Stomach (tissue), 9 donors: Measurements from ENCODE around the gene TRIO. TPM values are rescaled to one million over a fixed set of nuclear protein-coding genes. Genes with fewer than 3 reads are reported as not detected.
A peak's percentile ranks its signal among the peaks of the same experiment; 100 is the strongest.

Experiments used
- DNase-seq, 2 donors: peaks; one replicate each; pipeline versions ENCODE4 v3.0.0 to v3.0.0-alpha.2; 2013 to 2019
- H3K27ac ChIP-seq, 5 donors: fragments of 200-600 bp in 4 of 5; sonication (generic) in 4 of 5; one replicate each; pipeline ENCODE4 v1.5.1; 2013 to 2019; ENCODE audit warnings: mild to moderate bottlenecking in 1 of 5, moderate library complexity in 1 of 5
- H3K27me3 ChIP-seq, 3 donors: fragments of 200-600 bp; sonication (generic); one replicate each; pipeline ENCODE4 v1.5.1; 2017 to 2019; ENCODE audit warnings: mixed run types in 1 of 3
- H3K36me3 ChIP-seq, 4 donors: fragments of 200-600 bp; sonication (generic); 1 replicate in 3 of 4; 2 replicates in 1 of 4; pipeline ENCODE4 v1.5.1; 2016 to 2019
- H3K4me1 ChIP-seq, 4 donors: fragments of 200-600 bp; sonication (generic); one replicate each; pipeline ENCODE4 v1.5.1; 2016 to 2019
- H3K4me3 ChIP-seq, 4 donors: fragments of 200-600 bp; sonication (generic) in 3 of 4; one replicate each; pipeline ENCODE4 v1.5.1; 2016 to 2019; ENCODE audit warnings: mild to moderate bottlenecking in 1 of 4
- H3K9me3 ChIP-seq, 4 donors: fragments of 200-600 bp; sonication (generic); one replicate each; pipeline ENCODE4 v1.5.1; 2016 to 2019
- CTCF ChIP-seq, 7 experiments: fragments of 450-650 bp in 4 of 7; fragments of 200-600 bp in 3 of 7; sonication (generic) in 3 of 7; IDR thresholded peaks; one replicate each; pipeline ENCODE4 v1.5.1; 2016 to 2019; ENCODE audit warnings: antibody characterized with exemption in 7 of 7, control low read depth in 2 of 7, mild to moderate bottlenecking in 1 of 7
- EP300 ChIP-seq: sonication (generic); formaldehyde crosslinking; IDR thresholded peaks from one replicate; pipeline ENCODE4 v1.6.1; 2017; ENCODE audit warnings: antibody characterized with exemption
- POLR2A ChIP-seq, 4 donors: fragments of 450-650 bp; IDR thresholded peaks; one replicate each; pipeline ENCODE4 v1.6.1; 2016; ENCODE audit warnings: antibody characterized with exemption in 4 of 4, control low read depth in 2 of 4, mild to moderate bottlenecking in 1 of 4, moderate library complexity in 1 of 4
- POLR2AphosphoS5 ChIP-seq, 3 donors: sonication (generic); formaldehyde crosslinking; IDR thresholded peaks; one replicate each; pipeline ENCODE4 v1.6.1; 2016; ENCODE audit warnings: antibody characterized with exemption in 3 of 3
- WGBS, 5 donors: extraction: QIAGEN DNeasy Blood & Tissue Kit in 3 of 5; methylation state at CpG; one replicate each; pipeline versions ENCODE4 v1.1.5 to v1.1.7; 2013 to 2018; 5-methylcytosine and 5-hydroxymethylcytosine counted together
- intact Hi-C: fragments of 100-400 bp; cut with DNase I; formaldehyde crosslinking; loops from one replicate; pipeline ENCODE4 v1.15.1; 2023; ENCODE audit warnings: low total_unique reads
- polyA plus RNA-seq, 3 donors: library from polyadenylated mRNA; stranded (reverse); fragments of 200-250 nt; gene quantifications; one replicate each; pipeline ENCODE4 v1.2.3, GENCODE V29; 2013
- total RNA-seq, 5 donors: library from RNA; depleted of rRNA; stranded (reverse); fragments of >200 nt; gene quantifications; one replicate each; pipeline versions ENCODE4 v1.1.0 to v1.2.3, GENCODE V29; 2014 to 2016
- donor health status: healthy with polysubstance abuse.
- donor health status: Bipolar disorder and iron deficiency.
- donor health status: healthy.

Gene TRIO
- total and polyA plus RNA-seq, 8 donors, result 9.9 to 558 (median 127) TPM

DNA sequence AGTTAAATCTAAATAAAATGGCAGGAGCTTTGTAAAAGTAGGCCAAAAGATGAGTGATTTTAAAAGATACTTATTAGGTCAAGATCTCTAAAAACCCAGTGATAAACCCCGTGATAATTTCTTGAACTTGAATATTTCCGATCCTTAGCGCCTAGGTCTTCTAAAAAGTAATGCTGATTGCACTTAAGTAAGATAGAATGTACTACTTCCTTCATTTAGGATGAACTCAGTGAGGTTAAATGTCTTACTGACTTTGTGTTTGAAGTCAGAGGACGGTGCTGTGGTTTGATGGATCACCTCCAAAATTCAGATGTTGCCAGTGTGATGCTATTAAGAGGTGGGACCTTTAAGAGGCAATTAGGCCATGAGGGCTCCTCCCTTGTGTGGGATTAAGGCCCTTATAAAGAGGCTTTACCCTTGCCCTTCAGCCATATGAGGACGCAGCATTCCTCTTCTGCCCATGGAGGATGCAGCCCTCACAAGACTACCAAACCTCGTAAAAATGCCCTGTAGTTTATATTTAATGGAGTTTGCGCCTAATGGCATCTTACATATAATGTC lies 130.1 kb downstream of the TRIO start:
- peak overlapping the region in 1 of 5 donors; percentile 71 for H3K27ac ChIP-seq
- no peaks in the 10 kb centered on the region for H3K9me3 ChIP-seq
- peaks cover 19 to 56% (median 32%) of the 10 kb centered on the region in 4 donors for H3K4me1 ChIP-seq
- TF ChIP-seq EP300 (no peak), POLR2A (IDR thresholded peaks at IDR 0.05) (no peak), POLR2AphosphoS5 (IDR thresholded peaks at IDR 0.05) (no peak), CTCF (IDR thresholded peaks at IDR 0.05) (no peak)
- no peaks in the 10 kb centered on the region for H3K27me3 ChIP-seq
- H3K4me3 ChIP-seq, result no peak overlapping the region
- no peak for DNase-seq
- WGBS, 5 donors, result 85 to 90% (median 88%) methylated on average over 7 of the region's 7 CpGs
- peaks cover 0 to 8% (median 0%) of the 10 kb centered on the region in 4 donors for H3K36me3 ChIP-seq
- intact Hi-C loops, result loop anchor here (10.0 kb wide), 2 partner anchors 158 to 288 kb away; no protein-coding TSS in a partner anchor

- DNase-seq, result no peak
- Histone ChIP-seq H3K4me3 (no peak overlapping the region), H3K27me3 (no peaks in the 10 kb centered on the region), H3K4me1 (peaks cover 5 to 25% (median 7%) of the 10 kb centered on the region in 4 donors), H3K36me3 (peaks cover 0 to 13% (median 8%) of the 10 kb centered on the region in 4 donors), H3K27ac (no peak overlapping the region), H3K9me3 (no peaks in the 10 kb centered on the region)
- intact Hi-C loops, result loop anchor here (10.0 kb wide), 2 partner anchors 162 to 292 kb away; no protein-coding TSS in a partner anchor
- 88 to 96% (median 92%) methylated on average over 9 of the region's 9 CpGs for WGBS, 5 donors
- no peak for TF ChIP-seq POLR2A (IDR thresholded peaks at IDR 0.05)
- no peak for TF ChIP-seq EP300
- TF ChIP-seq CTCF (IDR thresholded peaks at IDR 0.05), result no peak
- no peak for TF ChIP-seq POLR2AphosphoS5 (IDR thresholded peaks at IDR 0.05)
Observed at GRCh38 chr5:14276380-14276779, 133.2 kb downstream of the TRIO start.

- H3K27me3 ChIP-seq, result no peaks in the 10 kb centered on the region
- peaks cover 0 to 13% (median 5%) of the 10 kb centered on the region in 4 donors for H3K4me1 ChIP-seq
- no peaks in the 10 kb centered on the region for H3K9me3 ChIP-seq
- no peak overlapping the region for H3K27ac ChIP-seq
- no peak for TF ChIP-seq EP300
- no peak for TF ChIP-seq POLR2A (IDR thresholded peaks at IDR 0.05)
- TF ChIP-seq POLR2AphosphoS5 (IDR thresholded peaks at IDR 0.05), result no peak
- no peak for TF ChIP-seq CTCF (IDR thresholded peaks at IDR 0.05)
- no peak for DNase-seq
- WGBS, 5 donors, result 87 to 90% (median 88%) methylated on average over 9 of the region's 9 CpGs
- peaks cover 0 to 18% (median 9%) of the 10 kb centered on the region in 4 donors for H3K36me3 ChIP-seq
- no peak overlapping the region for H3K4me3 ChIP-seq
- intact Hi-C loops, result loop anchor here (10.0 kb wide), 2 partner anchors 163 to 293 kb away; no protein-coding TSS in a partner anchor
Observed at GRCh38 chr5:14277385-14278320, 134.5 kb downstream of the TRIO start.

- intact Hi-C loops, result no loop called here
- Histone ChIP-seq H3K4me3 (no peak overlapping the region), H3K27ac (no peak overlapping the region), H3K9me3 (no peaks in the 10 kb centered on the region), H3K27me3 (no peaks in the 10 kb centered on the region), H3K36me3 (peaks cover 0 to 23% (median 9%) of the 10 kb centered on the region in 4 donors), H3K4me1 (peaks cover 0 to 38% (median 18%) of the 10 kb centered on the region in 4 donors)
- 74 to 80% (median 78%) methylated on average over 11 of the region's 11 CpGs for WGBS, 5 donors
- TF ChIP-seq POLR2AphosphoS5 (IDR thresholded peaks at IDR 0.05) (no peak), EP300 (no peak), POLR2A (IDR thresholded peaks at IDR 0.05) (no peak), CTCF (IDR thresholded peaks at IDR 0.05) (no peak)
- no peak for DNase-seq
Observed at GRCh38 chr5:14280294-14280854, 137.2 kb downstream of the TRIO start.
